Measurements from ENCODE around the gene SIPA1L3.

SIPA1L3 gene

DNA sequence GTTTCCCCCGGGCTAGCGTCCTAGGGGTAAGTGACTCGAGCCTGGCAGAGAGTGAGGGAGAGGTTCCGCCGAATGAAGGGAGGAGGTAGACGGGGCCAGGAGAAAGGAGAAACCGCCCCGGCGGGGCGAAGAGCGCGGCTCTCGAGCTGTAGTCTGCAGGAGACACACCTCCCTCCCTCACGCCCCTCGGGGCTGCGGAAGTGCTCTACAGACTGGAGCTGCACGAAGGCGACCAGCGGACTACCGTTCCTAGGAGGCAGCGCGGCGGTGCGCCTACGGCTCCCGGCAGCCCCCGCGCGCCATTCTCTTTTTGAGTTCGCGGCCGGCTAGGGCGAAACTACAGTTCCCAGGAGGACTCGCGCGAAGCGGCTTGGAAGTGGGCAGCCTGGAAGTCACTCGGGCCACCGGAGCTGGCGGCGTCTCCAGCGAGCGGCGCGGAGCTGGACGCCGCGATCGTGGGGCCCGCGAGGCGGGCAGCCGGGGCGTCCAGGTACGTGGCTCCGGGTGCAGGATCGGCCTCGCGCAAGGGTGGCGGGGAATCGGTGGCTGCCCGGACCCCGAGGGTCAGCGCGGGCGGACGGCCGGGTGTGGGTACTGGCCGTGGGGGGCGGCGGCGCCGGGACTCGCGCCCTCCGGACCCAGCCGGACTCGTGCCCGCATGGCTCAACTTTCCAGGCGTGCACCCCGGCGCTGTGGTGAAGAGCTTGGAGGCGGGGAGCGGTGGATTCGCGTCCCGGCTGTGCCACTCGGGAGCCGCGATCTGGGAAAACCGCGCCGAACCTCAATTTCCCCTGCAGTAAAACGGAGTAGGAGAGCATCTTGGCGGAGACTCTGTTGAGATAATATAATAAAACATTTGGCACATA lies at the start of gene SIPA1L3 (continued):
- TF ChIP-seq, protein P1, sequence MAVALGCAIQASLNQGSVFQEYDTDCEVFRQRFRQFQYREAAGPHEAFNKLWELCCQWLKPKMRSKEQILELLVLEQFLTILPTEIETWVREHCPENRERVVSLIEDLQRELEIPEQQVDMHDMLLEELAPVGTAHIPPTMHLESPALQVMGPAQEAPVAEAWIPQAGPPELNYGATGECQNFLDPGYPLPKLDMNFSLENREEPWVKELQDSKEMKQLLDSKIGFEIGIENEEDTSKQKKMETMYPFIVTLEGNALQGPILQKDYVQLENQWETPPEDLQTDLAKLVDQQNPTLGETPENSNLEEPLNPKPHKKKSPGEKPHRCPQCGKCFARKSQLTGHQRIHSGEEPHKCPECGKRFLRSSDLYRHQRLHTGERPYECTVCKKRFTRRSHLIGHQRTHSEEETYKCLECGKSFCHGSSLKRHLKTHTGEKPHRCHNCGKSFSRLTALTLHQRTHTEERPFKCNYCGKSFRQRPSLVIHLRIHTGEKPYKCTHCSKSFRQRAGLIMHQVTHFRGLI (tag by site-specific recombination; IDR thresholded peaks at IDR 0.05), result no peak
- TF ChIP-seq ZNF558 (tag by site-specific recombination; IDR thresholded peaks at IDR 0.05) (no peak), PRDM1 (tag by site-specific recombination; IDR thresholded peaks at IDR 0.05) (peak; percentile 87), ZNF521 (tag by site-specific recombination; IDR thresholded peaks at IDR 0.05) (no peak), ZNF10 (tag by site-specific recombination; IDR thresholded peaks at IDR 0.05) (no peak), KLF7 (tag by site-specific recombination; IDR thresholded peaks at IDR 0.05; ENCODE audit: borderline replicate concordance) (0 out of 2 replicates have a peak, but pooled peaks have one; percentile 85), ZNF776 (tag by site-specific recombination; IDR thresholded peaks at IDR 0.05; ENCODE audit: borderline replicate concordance) (no peak), ZFP69B (tag by site-specific recombination; IDR thresholded peaks at IDR 0.05) (peak; percentile 9; the same call in 1 of the 2 replicates), ZSCAN16 (tag by site-specific recombination; IDR thresholded peaks at IDR 0.05) (peak; percentile 96), ZNF843 (tag by site-specific recombination; IDR thresholded peaks at IDR 0.05) (peak; percentile 82), ZXDB (tag by site-specific recombination; IDR thresholded peaks at IDR 0.05) (peak; percentile 57), ZBTB21 (tag by site-specific recombination; IDR thresholded peaks at IDR 0.05) (peak; percentile 69; the same call in 1 of the 2 replicates), ZFP41 (tag by site-specific recombination; IDR thresholded peaks at IDR 0.05; ENCODE audit: borderline replicate concordance) (no peak), ZNF473 (tag by site-specific recombination; IDR thresholded peaks at IDR 0.05) (no peak), ZNF623 (tag by site-specific recombination; IDR thresholded peaks at IDR 0.05) (no peak), ZNF292 (tag by site-specific recombination; IDR thresholded peaks at IDR 0.05; ENCODE audit: borderline replicate concordance, low read depth) (no peak), MYNN (tag by site-specific recombination; IDR thresholded peaks at IDR 0.05; ENCODE audit: borderline replicate concordance) (no peak), ZNF530 (tag by site-specific recombination; IDR thresholded peaks at IDR 0.05; ENCODE audit: low read depth) (no peak), RBAK (tag by site-specific recombination; IDR thresholded peaks at IDR 0.05) (no peak), GLI2 (tag by site-specific recombination; IDR thresholded peaks at IDR 0.05; ENCODE audit: borderline replicate concordance, low read depth) (no peak), ZNF146 (tag by site-specific recombination; IDR thresholded peaks at IDR 0.05) (no peak; the same call in 1 of the 2 replicates), ZBTB7A (tag by site-specific recombination; IDR thresholded peaks at IDR 0.05; ENCODE audit: low read depth) (peak; percentile 25; the same call in 1 of the 2 replicates), MZF1 (tag by site-specific recombination; IDR thresholded peaks at IDR 0.05; ENCODE audit: borderline replicate concordance) (peak; percentile 23; the same call in 1 of the 2 replicates), ZNF239 (tag by site-specific recombination; IDR thresholded peaks at IDR 0.05) (no peak), ZBTB48 (tag by site-specific recombination; IDR thresholded peaks at IDR 0.05) (peak; percentile 89), ZNF768 (tag by site-specific recombination; IDR thresholded peaks at IDR 0.05) (no peak)
- TF ChIP-seq, protein P2, sequence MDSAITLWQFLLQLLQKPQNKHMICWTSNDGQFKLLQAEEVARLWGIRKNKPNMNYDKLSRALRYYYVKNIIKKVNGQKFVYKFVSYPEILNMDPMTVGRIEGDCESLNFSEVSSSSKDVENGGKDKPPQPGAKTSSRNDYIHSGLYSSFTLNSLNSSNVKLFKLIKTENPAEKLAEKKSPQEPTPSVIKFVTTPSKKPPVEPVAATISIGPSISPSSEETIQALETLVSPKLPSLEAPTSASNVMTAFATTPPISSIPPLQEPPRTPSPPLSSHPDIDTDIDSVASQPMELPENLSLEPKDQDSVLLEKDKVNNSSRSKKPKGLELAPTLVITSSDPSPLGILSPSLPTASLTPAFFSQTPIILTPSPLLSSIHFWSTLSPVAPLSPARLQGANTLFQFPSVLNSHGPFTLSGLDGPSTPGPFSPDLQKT (IDR thresholded peaks at IDR 0.05; ENCODE audit: borderline replicate concordance, low read depth, low read length), result no peak
- TF ChIP-seq, protein P3, sequence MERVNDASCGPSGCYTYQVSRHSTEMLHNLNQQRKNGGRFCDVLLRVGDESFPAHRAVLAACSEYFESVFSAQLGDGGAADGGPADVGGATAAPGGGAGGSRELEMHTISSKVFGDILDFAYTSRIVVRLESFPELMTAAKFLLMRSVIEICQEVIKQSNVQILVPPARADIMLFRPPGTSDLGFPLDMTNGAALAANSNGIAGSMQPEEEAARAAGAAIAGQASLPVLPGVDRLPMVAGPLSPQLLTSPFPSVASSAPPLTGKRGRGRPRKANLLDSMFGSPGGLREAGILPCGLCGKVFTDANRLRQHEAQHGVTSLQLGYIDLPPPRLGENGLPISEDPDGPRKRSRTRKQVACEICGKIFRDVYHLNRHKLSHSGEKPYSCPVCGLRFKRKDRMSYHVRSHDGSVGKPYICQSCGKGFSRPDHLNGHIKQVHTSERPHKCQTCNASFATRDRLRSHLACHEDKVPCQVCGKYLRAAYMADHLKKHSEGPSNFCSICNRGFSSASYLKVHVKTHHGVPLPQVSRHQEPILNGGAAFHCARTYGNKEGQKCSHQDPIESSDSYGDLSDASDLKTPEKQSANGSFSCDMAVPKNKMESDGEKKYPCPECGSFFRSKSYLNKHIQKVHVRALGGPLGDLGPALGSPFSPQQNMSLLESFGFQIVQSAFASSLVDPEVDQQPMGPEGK (tag by site-specific recombination; IDR thresholded peaks at IDR 0.05), result peak; percentile 1; the same call in 1 of the 2 replicates
- TF ChIP-seq, protein P4, sequence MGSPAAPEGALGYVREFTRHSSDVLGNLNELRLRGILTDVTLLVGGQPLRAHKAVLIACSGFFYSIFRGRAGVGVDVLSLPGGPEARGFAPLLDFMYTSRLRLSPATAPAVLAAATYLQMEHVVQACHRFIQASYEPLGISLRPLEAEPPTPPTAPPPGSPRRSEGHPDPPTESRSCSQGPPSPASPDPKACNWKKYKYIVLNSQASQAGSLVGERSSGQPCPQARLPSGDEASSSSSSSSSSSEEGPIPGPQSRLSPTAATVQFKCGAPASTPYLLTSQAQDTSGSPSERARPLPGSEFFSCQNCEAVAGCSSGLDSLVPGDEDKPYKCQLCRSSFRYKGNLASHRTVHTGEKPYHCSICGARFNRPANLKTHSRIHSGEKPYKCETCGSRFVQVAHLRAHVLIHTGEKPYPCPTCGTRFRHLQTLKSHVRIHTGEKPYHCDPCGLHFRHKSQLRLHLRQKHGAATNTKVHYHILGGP (tag by site-specific recombination; IDR thresholded peaks at IDR 0.05), result no peak
- TF ChIP-seq, protein P5, sequence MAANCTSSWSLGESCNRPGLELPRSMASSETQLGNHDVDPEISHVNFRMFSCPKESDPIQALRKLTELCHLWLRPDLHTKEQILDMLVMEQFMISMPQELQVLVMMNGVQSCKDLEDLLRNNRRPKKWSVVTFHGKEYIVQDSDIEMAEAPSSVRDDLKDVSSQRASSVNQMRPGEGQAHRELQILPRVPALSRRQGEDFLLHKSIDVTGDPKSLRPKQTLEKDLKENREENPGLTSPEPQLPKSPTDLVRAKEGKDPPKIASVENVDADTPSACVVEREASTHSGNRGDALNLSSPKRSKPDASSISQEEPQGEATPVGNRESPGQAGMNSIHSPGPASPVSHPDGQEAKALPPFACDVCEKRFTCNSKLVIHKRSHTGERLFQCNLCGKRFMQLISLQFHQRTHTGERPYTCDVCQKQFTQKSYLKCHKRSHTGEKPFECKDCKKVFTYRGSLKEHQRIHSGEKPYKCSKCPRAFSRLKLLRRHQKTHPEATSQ (tag by site-specific recombination; IDR thresholded peaks at IDR 0.05), result peak; percentile 36; the same call in 1 of the 2 replicates
- TF ChIP-seq, protein P6, sequence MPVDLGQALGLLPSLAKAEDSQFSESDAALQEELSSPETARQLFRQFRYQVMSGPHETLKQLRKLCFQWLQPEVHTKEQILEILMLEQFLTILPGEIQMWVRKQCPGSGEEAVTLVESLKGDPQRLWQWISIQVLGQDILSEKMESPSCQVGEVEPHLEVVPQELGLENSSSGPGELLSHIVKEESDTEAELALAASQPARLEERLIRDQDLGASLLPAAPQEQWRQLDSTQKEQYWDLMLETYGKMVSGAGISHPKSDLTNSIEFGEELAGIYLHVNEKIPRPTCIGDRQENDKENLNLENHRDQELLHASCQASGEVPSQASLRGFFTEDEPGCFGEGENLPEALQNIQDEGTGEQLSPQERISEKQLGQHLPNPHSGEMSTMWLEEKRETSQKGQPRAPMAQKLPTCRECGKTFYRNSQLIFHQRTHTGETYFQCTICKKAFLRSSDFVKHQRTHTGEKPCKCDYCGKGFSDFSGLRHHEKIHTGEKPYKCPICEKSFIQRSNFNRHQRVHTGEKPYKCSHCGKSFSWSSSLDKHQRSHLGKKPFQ (tag by site-specific recombination; IDR thresholded peaks at IDR 0.05), result no peak; the same call in 1 of the 2 replicates
